HG03558 (cell line): ENCODE data around the gene AQP3.
"Not testable (repeated sequence)": the region's sequence is repeated elsewhere in the genome, so short reads cannot be mapped to it uniquely, and the experiment has no call there.

Experiments used
- ATAC-seq: cut with Tn5 transposase; IDR thresholded peaks from one replicate; pipeline ENCODE4 v1.9.1; 2021; ENCODE audit warnings: moderate number of reproducible peaks; ENCODE audit not compliant: unreplicated experiment; ENCODE audit errors: extremely low read depth

The AQP3 gene

GRCh38 chr9:33419708-33420303 lies 27.6 kb downstream of the AQP3 start:
- no peak for ATAC-seq

GRCh38 chr9:33418090-33418489 lies 29.3 kb downstream of the AQP3 start:
- ATAC-seq: no peak

GRCh38 chr9:33416996-33417395 lies 30.4 kb downstream of the AQP3 start:
- ATAC-seq: no peak

GRCh38 chr9:33415501-33416038 lies 31.8 kb downstream of the AQP3 start:
- ATAC-seq: no peak

- ATAC-seq: no peak
Measured at GRCh38 chr9:33414889-33415500, 32.4 kb downstream of the AQP3 start.

DNA sequence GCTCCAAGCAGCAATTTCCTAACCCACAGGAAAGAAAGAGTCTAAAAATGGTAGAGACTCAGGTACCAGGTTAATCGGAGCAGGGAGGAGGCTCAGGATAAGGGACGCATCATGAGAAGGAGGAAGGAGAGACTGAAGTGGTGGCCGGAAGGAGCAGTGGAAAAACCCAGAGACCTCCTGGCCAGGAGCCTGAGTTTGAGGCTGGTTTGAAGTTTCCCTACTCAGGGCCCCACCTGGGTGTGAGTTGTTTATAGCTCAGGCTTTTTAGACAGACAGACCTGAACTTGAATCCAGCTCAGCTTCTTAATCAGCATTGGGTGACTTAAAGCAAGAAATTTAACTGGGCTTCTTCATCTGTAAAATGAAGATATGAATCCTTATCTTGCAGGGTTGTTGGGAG lies 33.1 kb downstream of the AQP3 start:
- ATAC-seq: no peak

GRCh38 chr9:33408087-33408486 lies 39.3 kb downstream of the AQP3 start:
- no peak for ATAC-seq

- ATAC-seq: no peak
Measured at GRCh38 chr9:33407061-33407460, 40.3 kb downstream of the AQP3 start.

GRCh38 chr9:33404788-33405362 lies 42.5 kb downstream of the AQP3 start:
- ATAC-seq: no peak

DNA sequence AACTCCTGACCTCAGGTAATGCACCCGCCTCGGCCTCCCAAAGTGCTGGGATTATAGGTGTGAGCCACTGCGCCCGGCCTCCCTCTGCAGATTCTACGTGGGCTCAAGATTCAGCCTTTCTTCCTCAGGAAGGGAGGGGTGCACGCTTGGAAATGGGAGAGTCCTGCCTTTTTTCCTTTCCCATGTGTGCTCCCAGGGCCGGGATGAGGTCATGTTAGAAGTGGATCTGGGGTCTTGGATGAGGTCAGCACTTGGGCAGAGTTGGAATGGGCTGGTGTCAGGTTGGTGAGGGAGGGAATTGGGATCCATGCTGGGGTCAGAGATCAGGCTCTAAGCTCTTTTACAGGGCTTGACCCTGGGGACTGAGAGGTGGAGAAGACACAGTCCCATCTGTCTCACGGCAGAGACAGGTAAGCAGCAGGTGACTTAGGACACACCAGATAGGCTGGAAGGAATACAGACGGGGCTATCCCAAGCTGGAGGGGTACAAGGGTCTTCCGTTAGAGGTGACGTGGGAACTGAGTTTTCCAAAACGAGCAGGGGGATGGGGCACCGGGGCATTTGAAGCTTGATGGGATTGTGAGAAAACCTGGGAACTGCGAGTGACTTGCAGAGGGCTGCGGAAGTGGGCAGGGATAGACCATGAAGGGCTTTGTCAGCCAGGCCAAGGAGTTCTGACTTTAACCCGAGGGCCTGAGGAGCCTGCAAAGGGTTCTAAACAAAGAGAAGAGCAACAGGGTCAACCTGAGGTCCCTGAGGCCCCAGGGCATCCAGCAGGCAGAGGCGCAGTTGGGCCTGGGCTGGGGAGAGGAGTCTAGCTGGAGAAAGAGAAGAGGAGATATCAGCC lies 43.2 kb downstream of the AQP3 start:
- ATAC-seq: no peak

- not testable (repeated sequence) for ATAC-seq
Measured at GRCh38 chr9:33402371-33402770, 45.0 kb downstream of the AQP3 start, which contains the start of gene AQP7. Gene AQP7 (minus strand): TSS chr9:33402568. CDS start chr9:33401262, 1,306 bp downstream.

DNA sequence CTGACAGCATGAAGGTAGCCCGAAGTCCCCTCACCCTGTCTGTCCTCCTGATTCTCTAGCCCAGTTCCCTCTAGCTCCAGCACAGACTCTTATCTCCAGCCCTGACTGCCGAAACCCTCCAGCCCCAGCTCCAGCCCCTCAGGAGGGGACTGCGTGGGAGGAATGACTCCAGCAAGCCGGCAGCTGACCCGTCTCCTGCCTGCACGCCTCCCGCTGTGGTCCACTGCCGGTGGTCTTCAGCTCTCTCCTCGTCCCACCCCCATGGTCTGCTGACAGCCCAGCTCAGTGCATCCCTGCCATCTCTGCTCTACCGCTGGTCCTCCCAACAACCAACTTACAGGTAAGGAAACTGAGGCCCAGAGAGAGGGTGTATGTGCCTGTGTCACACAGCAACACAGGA lies 45.6 kb downstream of the AQP3 start:
- not testable (repeated sequence) for ATAC-seq

DNA sequence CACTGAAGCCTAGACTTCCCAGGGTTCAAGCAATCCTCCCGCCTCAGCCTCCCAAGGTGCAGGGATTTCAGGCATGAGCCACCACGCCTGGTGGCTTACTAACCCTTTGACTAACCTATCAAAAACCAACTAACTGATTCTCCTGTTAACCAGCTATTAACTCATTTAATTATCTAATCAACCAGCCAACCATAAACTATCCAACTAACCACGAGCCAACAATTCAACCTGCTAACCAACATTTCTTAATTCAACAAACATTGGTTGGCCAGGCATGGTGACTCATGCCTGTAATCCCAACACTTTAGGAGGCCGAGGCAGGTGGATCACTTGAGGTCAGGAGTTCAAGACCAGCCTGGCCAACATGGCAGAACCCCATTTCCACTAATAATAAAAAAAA lies 48.3 kb downstream of the AQP3 start:
- ATAC-seq: not testable (repeated sequence)

DNA sequence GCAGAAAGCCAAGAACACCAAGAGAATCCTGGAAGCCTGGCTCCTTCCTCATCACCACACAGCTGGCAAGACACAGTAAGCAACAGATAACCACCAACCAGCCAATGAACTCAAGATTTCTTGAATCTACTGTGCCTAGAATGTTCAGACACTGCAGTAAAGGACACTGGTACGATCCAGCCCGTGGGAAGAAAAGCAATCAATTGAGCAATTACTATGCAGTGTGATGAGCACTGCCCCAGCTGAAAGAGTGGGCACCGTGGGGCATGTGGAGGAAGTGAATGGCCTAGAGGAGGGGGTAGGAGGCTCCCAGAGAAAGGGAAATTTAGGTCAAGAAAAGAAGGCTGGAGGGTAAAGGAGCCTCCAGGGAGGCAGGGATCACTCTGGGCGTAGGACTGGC lies 49.6 kb downstream of the AQP3 start:
- not testable (repeated sequence) for ATAC-seq

DNA sequence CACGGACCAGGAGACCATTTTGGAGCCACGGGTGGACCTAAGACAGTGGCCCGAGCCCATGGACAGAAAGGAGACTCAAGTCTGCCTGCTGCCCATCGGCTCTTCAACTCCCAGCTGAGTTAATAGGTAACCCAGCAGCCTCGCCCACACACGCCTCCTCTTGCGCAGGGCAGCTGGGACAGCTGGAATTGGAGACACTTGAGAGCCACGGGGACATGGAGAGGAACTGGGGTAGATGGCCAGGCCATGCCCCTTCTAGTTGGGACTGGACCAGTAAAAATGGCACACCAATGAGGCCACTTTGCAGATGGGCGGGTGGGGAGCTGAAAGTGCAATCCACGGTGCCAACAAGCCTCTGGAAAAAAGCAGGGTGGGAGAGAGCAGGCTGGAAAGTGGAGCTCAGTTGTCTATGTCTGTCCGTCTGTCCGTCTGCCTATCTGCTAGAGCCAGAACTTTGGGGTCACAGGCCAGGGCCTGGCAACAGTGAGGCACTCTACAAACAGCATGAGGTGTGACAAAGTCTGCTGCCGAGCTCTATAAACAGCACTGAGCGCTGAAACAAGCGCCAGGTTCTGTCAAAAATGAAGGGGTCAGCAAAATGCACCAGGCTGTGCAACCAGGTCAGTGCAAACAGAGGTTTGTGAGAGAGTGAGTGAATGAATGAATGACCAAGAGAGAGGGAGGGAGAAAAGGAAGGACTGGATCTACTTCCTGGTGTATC lies 52.1 kb downstream of the AQP3 start:
- ATAC-seq: not testable (repeated sequence)

GRCh38 chr9:33393986-33394385 lies 53.4 kb downstream of the AQP3 start:
- not testable (repeated sequence) for ATAC-seq

DNA sequence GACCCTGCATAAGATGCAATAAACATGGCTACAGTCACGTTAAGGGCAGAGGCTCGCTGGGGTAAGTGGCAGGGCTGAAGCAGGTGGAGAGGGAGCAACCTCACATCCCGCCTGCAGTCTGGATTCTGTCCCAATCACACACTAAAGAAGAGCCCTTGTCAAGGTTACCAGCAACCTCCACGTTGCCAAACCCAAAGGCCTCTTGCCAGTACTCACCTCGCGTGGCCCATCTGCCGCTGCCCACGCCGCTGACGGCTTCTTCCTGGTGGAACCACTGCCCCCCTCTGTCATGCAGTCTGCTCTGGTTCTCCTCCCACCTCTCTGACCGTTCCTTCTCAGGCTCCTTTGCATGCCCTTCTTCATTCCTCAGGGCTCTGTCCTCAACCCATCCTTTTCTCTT lies 53.8 kb downstream of the AQP3 start:
- no peak for ATAC-seq

GRCh38 chr9:33392591-33393021 lies 54.8 kb downstream of the AQP3 start:
- not testable (repeated sequence) for ATAC-seq
